HG03354 (cell line): ENCODE measurements around the gene THSD4.
"Not testable (repeated sequence)": the region's sequence is repeated elsewhere in the genome, so short reads cannot be mapped to it uniquely, and the experiment has no call there.

Source experiments
- ATAC-seq: cut with Tn5 transposase; IDR thresholded peaks from one replicate; pipeline ENCODE4 v1.9.1; 2021; ENCODE audit warnings: mild to moderate bottlenecking; ENCODE audit not compliant: unreplicated experiment, poor library complexity, severe bottlenecking

THSD4 gene

DNA sequence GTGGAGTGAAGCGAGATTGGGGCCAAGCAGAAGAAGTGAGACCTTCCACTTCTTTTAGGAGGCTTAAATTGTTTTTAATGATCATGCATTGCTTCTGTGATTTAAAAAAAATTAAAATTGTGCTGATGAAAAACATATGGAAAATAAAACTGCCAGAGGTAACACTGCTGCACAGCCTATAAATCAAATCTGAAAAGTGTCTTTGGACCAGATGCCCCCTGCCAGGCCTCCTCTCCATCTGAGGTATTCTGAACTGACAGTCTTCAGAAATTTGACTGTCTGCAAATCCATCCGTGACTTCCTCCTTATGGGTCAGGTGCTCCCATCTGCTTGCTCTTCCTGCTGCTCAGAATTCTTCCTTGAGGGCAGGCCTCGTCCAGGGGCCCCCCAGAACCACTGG lies 586.5 kb downstream of the THSD4 start:
- ATAC-seq = no peak

DNA sequence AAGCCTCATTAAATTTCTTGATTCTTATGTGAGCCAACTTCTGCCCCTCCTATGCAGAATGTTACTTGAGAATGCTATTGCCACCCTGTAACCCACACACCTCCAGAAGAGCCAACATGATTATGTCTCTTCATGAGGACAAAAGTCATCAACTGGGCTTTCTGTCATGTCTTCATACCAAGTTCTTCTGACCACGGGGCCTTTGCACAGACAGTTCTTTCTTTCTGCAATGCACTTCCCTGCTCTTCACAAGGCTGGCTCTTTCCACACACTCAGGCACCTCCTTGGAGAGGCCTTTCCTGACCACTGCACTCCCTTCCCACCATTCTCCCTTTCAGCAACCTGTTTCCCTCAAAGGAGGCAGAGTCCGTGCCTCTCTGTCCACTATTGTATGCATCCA lies 587.2 kb downstream of the THSD4 start:
- ATAC-seq = no peak

DNA sequence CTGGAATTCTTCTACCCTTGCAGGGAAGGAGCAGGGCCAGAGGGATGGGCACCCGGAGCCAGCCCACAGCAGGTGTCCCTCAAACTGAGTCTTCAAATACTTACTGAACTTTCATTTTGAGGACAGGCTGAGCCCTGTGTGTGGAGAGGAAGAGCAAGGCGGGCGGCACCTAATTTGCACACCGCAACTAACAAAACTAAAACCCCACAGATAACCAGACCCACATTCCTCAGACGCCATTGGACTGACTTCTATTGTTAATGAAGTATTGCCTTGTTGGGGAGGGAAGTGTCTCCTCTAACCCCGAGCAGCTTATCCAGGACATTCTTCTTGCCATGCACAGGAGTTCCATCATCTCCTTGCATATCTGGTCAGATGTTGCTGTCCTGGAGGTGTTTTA lies 589.9 kb downstream of the THSD4 start:
- no peak for ATAC-seq

DNA sequence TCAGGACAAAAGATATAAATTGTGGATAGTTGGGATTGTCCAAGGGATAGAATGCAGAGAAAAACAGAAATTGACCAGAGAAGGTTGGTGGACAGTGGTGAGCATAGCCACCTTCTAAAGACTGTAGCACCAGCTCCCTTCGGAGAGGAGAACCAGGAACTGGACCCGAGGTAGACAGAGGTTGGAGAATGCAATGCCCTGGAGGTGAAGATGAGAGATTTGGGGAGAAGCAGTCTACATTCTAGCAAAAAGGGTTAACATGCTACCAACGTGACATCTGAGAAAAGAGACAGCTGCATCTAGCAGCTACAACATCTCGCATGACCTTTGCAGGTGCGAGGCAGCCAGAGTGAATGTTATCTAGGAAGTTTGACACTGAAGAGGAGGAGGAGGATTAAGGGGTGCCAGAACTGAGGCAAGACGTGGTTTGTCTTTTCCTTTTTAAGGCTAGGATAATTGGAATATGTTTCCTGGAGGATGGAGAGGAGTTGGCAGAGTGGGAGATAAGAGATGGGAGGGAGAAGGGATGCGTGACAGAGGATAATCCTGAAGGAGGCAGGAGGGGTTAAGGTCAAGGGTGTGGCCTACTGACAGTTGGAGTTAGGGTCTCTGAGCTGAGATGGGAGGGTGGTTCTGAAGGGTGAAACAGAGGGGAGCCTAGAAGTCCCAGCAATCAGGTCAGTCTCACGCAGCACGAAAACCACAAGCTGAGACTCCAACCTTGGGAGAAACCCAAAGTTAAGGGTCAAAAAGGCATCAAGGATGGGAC lies 591.4 kb downstream of the THSD4 start:
- ATAC-seq = no peak

- ATAC-seq = no peak
Observed at GRCh38 chr15:71707230-71708050, 592.2 kb downstream of the THSD4 start.

DNA sequence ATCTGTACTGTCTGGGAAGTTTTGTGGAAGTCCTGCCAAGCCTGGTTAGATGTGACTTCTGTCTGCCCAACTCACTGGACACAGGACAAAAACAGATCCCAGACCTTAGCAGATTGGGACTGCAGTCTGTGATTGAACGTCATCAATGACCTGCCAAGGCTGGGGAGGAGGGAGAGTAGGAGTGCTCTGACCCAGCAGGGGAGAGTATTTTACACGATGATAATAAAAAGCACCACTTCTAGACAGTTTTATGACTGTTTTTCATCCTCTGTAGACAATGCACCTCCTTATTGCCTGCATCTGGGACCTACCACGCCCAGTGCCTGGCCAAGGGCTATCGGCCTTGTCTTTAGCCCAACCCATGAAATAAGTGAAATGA lies 592.8 kb downstream of the THSD4 start:
- no peak for ATAC-seq

GRCh38 chr15:71708741-71709140 lies 593.5 kb downstream of the THSD4 start:
- no peak for ATAC-seq

GRCh38 chr15:71709808-71710418 lies 594.6 kb downstream of the THSD4 start:
- ATAC-seq = no peak

DNA sequence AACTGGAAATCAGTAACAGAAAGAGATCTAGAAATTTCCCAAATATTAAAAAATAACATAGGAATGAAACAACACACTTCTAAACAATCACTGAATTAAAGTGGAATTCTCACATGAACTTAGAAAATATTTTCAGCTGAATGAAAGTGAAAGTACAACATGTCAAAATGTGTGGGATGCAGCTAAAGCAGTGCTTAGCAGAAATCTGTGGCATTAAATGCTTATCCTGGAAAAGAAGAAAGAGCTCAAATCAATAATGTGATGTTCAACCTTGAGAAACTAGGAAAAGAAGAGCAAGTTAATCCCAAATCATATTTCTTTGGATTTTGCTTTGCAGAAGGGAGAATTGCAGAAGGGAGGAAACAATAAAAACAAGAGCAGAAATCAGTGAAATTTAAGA lies 596.9 kb downstream of the THSD4 start:
- ATAC-seq = no peak

DNA sequence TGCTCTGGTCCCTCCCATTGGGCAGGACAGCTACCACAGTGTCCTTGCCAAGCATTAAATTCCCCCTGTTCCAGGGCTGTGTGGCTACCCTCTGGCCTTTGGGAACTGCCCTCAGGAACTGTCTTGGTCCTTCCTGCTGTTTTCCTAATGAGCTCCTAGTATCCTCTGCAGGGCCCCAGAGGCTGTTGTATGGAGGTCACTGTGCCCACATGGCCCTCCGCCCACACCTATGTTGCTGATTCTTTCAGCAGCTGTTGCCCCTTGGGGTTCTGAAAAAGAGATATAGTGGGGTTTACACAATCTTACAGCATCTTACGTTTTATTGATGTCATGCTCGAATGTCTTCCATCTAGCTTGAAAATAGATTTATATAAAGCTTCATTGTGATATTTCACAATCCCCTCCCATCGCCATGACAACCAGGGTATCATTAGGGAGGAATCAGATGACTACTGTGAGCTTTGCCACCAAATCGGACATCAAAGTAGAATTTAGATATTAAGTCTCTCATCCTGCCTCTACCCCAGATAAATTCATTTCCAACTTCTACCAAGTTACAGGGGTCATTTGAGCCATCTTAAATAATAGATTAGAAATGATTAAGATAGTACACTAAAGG lies 598.0 kb downstream of the THSD4 start:
- no peak for ATAC-seq

- no peak for ATAC-seq
Observed at GRCh38 chr15:71715914-71716313, 600.6 kb downstream of the THSD4 start.

GRCh38 chr15:71716990-71717389 lies 601.7 kb downstream of the THSD4 start:
- ATAC-seq = no peak

DNA sequence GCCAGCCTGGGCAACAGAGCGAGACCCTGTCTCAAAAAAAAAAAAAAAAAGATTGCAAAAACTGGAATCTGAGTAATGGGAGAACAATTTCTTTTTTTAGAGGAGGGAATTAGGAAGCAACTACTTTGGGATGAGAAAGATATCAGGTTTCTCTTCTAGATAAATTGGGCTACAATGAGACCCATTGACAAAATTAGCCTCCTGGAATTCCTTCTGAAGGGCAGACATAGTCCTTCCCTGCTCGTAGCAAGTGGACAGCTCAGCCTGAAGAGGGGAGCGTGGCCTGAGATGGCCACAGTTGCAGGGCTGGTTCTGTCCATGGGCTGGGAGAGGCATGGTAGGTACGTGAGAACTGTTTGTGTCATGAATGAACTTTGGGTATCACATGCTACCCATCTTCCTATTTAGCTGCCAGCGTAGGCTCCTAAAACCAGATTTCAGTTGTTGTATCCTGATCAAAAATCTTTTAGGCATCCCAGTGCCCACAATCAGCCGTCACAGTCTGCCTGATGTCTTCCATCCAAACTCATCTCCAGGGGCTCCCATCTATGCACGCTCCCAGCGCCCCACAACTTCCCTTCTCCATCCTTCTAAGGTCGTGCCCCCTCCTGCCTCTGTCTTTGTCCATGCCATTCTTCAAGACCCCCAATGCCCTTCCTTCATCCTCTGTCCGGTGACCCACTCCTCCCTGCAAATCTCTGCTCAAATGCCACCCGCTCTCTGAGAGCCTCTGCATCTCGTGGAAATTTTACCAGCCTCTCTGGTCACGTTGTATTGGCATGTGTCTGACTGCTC lies 603.0 kb downstream of the THSD4 start:
- ATAC-seq = no peak

DNA sequence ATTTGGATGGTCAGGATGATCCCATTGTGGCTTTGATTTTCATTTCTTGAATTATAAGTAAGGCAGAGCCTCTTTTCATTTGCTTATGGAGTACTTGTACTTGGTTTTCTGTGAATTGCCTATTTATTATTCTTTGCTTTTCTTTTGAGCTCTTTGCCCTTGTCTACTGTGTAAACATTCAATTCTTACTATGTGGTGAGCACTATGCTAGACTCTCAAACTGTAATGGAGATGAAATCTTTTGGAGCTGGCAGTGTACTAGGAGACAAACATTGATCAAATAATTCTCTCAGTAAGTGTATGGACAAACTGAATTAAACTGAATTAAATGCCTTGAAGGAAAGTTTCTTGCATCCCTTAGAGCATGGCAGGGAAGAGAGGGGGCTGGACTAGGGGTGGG lies 608.1 kb downstream of the THSD4 start:
- ATAC-seq = no peak

DNA sequence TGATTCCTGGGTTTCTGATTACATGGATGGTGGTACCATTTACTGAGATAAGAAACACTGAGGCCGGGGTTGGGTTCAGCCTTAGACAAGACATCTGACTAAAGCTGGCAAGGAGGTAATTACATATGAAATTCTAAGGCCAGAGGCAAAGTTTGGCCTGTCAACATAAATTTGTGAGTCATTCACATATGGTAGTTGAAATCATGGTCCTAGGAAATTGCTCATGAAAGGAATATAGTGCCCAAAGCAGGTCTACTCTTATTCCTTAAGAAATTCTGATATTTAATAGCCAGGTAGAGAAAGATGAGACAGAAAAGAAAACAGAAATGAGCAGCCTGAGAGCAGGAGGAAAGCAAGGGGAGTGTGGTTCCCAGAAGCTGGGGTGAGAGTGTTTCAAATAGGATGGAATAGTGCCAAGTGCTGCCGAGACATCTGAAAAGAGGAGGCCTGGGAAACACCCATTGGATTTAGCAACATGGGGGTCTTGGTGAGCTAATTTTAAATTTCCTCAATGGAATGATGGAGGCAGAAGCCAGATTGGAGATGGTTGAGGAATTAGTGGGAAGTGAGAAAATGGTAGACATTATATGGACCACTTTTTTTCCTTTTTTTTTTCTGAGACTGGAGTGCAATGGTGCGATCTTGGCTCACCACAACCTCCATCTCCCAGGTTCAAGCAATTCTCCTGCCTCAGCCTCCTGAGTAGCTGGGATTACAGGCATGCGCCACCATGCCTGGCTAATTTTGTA lies 610.1 kb downstream of the THSD4 start:
- not testable (repeated sequence) for ATAC-seq

DNA sequence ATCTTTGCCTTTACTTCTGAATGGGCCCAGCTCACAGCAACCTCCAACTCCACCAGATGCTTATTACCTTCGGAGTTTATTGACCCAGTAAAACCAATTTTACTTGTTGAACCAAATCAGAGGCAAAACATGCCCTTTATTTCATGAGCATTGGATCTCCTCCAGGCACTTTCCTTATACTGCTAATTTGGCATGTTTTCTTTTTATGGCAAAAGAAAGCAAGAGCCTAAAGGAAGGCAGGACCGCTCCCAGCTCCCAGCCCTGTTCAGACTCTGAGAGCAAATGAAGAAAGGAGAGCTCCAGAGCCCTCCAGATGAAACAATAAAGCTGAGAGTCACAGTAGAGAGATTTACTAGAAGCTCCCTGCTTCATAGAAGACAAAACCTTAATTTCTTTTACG lies 613.6 kb downstream of the THSD4 start:
- ATAC-seq = no peak

- ATAC-seq = no peak
Observed at GRCh38 chr15:71729319-71729718, 614.0 kb downstream of the THSD4 start.

DNA sequence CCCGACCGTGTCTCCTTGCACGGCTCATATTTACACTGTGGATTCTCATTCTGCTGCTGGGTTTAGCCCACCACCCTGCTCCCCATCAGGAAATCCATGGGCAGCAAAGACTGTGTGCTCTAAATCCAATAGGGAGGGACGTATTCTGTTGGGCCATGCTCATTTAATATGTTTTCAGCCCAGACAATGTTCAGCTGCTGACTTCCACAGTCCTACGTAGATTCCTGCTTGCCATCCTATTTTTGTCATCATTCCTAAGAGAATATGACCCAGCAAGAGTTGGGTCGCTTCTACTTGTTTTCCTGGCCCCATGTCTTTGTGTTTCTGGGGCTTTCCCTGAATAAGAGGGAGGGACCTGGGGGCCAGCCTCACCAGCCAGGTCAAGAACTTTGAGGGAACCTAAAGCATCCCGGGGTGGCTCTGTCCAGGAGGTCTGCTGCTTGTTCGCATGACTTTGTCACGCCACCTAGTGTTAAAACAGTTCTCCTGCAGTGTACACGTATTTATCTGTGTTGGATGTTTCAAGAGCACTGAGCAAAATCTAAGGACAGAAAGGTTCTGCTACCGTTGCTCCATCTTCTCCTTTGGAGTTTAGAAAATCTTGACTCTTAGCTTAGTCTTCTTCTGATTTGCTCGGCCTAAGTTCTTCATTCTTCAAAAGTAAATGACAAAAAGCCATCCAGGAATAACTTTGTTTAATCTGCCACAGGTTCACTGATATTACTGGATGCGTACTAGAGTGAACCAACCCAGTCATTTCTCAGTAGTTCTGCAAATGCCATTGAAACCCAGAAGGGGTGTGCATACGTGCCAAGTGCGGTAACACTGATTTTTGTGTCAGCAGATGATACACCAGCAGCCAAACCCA lies 615.2 kb downstream of the THSD4 start:
- peak; percentile 67 for ATAC-seq
